GM18951 (cell line): ENCODE measurements around the gene AGAP4.
"Not testable (repeated sequence)": the region's sequence is repeated elsewhere in the genome, so short reads cannot be mapped to it uniquely, and the experiment has no call there.

Experiments used
- POLR2A ChIP-seq: IDR thresholded peaks from 4 replicates; pipeline ENCODE4 v1.6.1; 2011; ENCODE audit warnings: mild to moderate bottlenecking; ENCODE audit not compliant: insufficient read length, insufficient read depth; ENCODE audit errors: extremely low read depth
- in situ Hi-C: fragments of 300-500 bp; cut with MboI; formaldehyde crosslinking; loops from one replicate; pipeline ENCODE4 v1.12.0; 2022; ENCODE audit warnings: low sequenced_read_pairs, mixed read lengths, inconsistent platforms; ENCODE audit not compliant: unreplicated experiment

AGAP4 gene

DNA sequence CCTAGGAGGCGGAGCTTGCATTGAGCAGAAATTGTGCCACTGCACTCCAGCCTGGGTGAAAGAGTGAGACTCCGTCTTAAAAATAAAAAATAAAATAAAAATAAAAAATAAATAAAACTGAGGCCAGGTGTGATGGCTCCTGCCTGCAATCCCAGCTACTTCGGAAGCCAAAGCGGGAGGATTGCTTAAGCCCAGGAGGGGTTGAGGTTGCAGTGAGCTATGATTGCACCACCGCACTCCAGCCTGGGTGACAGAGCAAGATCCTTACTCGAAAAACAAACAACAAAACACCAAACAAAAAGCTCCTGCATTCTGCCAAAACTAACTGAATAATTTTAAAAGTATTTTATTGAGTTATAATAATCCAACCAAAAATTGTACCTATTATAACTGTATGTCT is 36.2 kb downstream of the AGAP4 start:
- in situ Hi-C loops: no loop called here

DNA sequence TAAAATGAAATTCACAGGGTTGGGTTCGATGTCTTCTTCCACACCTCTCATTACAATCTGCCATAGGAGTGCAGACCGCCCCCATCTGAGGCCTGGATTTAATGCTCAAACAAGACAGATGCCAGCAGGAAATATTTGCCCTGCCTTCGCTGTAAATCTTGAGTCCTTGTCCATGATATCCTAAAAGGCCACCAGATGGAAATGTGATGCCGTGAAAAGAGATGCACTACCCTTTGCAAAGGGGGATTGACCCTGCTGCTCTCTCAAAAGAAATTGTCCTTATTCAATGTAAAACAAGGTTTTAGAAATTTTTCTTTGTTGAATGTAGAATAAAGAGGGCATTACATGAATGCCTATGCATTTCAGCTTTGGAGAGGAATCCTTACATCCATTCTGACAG is 37.5 kb downstream of the AGAP4 start:
- TF ChIP-seq POLR2A: no peak
- in situ Hi-C loops: no loop called here

More for the DNA sequence above, 36.2 kb downstream of the AGAP4 start:
- no peak for TF ChIP-seq POLR2A

DNA sequence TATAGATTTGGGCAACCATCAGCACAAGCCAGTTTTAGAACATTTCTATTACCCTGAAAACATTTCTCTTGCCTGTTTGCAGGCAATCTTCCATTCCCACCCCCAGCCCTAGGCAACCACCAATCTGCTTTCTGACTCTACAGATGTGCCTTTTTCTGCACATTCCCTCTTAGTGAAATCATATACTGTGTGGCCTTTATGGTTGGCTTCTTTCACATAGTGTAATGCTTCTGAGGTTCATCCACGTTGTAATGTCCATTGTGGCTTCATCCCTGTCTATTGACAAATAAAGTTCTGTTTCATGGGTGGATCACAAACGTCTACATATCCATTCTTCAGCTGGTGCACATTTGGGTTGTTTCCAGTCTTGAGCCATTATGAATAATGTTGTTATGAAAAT is 42.3 kb downstream of the AGAP4 start:
- in situ Hi-C loops: not testable (repeated sequence)

DNA sequence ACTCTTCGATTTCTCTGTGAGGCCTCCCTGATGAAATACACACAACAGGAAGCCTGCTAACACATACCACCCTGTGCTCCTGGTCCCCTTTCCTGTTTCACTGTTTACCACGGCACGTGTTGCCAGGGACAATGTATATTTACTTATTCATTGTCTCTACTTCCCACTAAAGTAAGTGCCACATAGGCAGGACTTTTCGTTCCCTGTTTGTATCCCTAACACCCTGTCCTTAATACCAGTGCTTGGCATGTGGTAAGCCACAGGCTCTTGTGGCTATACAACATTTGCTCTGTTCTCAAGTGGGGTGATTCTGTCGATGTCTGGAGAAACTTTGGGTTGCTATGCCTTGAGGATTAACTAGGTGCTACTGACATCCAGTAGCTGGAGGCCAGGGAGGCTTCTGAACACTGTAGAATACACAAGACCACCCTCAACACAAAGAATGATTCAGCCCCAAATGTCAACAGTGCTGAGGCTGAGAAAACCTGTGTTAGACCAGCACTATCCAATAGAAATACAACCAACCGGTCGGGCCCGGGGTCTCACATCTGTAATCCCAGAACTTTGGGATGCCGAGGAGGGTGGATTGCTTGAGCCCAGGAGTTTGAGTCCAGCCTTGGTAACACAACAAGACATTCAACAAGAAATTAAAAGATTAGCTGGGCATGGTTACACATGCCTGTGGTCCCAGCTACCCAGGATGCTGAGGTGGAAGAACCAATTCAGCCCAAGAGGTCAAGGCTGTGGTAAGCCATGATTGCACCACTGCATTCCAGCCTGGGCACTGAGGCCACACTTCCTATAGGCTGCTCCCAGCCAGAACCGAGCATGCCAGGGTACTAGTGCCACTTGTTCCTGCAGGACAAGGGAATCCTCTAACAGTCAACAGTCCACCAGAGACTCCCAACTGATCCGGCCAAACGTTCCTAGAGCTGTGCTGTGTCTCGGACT is 44.0 kb downstream of the AGAP4 start:
- in situ Hi-C loops: not testable (repeated sequence)

DNA sequence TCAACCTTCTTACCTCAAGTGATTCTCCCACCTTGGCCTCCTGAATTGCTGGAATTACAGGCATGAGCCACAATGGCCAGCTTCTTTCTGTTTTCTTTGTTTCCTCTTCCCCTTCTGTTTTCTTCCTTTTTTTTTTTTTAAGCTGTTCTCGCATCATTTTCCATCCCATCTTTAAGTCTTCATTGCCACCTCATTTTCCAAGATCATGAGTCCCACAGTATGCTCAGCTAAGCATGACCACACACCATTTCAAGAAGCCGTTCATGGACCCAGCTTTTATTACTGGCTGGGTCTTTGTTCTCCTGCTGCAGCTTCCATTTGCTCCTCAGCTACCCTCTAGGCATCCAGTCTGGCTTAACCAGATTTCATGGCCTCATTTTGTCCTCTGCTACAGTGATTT is 52.5 kb downstream of the AGAP4 start:
- in situ Hi-C loops: not testable (repeated sequence)

DNA sequence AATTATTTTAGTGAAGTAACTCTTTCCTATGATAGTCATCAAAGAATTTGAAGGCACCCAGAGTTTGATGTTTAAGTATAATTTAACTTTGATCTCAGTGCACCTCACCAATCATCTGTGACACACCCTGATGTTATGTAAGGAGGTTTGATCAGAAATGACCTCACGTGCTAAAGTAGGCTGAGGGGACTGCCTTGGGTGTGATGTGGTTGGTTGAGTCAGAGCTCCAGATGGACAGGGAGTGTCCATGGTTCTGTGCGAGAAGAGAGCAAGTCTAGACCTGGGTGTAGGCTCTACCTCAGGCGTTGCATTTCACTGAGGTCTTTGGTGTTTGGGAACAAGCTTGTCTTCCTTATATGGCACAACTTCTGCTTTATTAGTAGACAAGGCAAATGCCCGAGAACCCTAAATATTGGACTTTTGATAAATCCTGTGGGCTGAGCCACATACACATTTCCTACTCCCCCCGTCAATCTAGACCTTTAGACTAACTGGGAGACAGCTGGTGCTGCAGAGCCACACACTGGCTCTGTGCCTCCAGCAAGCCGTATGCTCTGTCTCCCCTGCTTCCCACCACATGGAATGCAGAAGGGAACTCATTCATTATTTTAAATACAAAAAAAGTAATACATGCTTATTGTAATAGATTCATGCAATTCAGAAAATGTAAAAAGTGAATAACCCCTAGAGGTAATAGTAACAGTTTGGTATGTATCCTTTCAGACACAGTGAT is 56.4 kb downstream of the AGAP4 start:
- in situ Hi-C loops: not testable (repeated sequence)

DNA sequence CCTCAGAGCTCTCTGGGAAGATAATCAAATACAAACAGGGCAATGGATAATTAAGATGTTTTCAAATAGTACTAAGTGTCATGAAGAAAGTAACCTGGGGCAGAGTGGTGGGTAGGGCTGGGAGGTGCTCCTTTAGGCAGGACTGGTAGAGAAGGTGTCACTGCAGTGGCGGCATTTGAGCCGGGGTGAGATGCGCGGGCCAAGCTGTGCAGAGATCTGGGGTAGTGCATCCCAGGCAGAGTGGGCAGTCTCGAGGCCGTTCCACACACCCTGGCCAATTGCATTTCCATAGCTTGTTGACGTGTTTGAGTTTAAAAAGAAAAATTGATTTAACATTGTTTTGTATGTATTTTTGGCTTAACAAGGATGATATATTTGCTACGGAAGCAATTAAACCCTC is 57.3 kb downstream of the AGAP4 start:
- in situ Hi-C loops: not testable (repeated sequence)

DNA sequence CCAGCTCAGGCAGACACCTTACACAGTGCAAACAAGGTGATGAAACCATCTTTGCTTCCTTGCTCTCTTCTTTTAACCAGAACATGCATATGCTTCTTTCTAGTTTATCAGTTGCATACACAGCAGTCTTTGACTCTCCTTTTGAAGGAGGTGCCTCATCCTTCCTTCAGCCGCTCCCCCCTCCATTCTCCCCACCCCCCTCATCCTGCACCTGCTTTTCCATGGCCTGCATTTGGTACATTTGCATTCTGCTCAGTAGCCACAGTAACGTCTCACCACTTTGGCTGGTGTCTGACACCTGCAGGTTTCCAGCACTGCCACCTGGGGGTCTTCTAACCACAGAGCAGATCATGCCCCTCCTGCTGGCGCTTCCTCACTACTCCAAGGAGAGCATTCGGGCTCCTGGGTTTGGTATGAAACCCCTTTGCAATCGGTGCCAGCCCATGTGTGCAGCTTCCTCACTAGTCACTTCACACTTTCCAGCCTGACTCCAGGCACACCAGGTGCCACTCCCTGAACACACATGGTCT is 60.0 kb downstream of the AGAP4 start:
- in situ Hi-C loops: not testable (repeated sequence)

DNA sequence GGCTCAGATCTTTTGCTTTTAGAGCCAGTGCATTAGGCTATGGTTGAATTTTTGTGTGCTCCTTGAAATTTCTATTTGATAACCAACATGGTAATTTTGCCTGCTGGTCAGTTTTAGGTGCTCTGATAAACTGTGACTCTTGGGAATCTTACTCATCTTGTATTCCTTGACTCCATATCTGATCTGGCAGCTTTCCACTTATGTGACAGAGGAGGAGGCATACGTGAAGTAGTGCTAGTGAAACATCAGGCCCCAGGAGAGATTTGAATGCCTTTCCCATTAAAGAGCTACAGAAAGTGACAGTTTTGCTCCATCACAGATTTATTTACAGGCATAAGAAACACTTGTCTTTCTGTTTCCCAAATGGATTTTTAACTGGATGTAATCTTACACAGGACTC is 61.1 kb downstream of the AGAP4 start:
- in situ Hi-C loops: not testable (repeated sequence)
